A549 (cell line): ENCODE results near the gene CFAP65. TPM values are rescaled to one million over a fixed set of nuclear protein-coding genes. Genes with fewer than 3 reads are reported as not detected.

Source experiments
- ATAC-seq, 2 experiments: fragments of 200-7000 bp in 1 of 2; fragments of >200 bp in 1 of 2; cut with Nextera tagmentation in 1 of 2; cut with Tn5 transposase in 1 of 2; 3 replicates each; pipeline versions ENCODE4 v1.8.0 to v1.9.1; 2018 to 2020; ENCODE audit warnings: mild to moderate bottlenecking in 1 of 2, moderate library complexity in 1 of 2
- CTCF ChIA-PET: fragments of 300-600 bp; sonication (Branson Sonifier 250); formaldehyde crosslinking; extraction: SDS; loops from one replicate; lab custom pipeline; 2021; ENCODE audit warnings: antibody characterized with exemption, inconsistent platforms; lab: Yijun Ruan, JAX
- POLR2A ChIA-PET: fragments of 350-600 bp; formaldehyde crosslinking; extraction: SDS; loops from one replicate; lab custom pipeline; 2021; ENCODE audit warnings: antibody characterized with exemption, inconsistent platforms; lab: Yijun Ruan, JAX
- DNase-seq, 2 experiments: peaks; one replicate each; pipeline versions ENCODE4 v3.0.0 to v3.0.0-alpha.2; 2011 to 2016; ENCODE audit warnings: low read depth in 1 of 2, low spot score in 1 of 2
- FAIRE-seq: peaks from 2 replicates; lab custom pipeline; 2011; peaks lifted over from hg19 to GRCh38; lab: Jason Lieb, UNC
- H3K27ac ChIP-seq, 2 experiments: fragments of >200 bp; sonication (Bioruptor Twin); formaldehyde crosslinking; 3 replicates each; pipeline ENCODE4 v1.5.1; 2016 to 2017
- H3K4me1 ChIP-seq: fragments of >200 bp; sonication (Bioruptor Twin); formaldehyde crosslinking; 3 replicates; pipeline ENCODE4 v1.6.1; 2016
- H3K4me2 ChIP-seq: fragments of >200 bp; sonication (Bioruptor Twin); formaldehyde crosslinking; 3 replicates; pipeline ENCODE4 v1.6.1; 2016
- H3K4me3 ChIP-seq: fragments of >200 bp; sonication (Bioruptor Twin); formaldehyde crosslinking; 3 replicates; pipeline ENCODE4 v1.5.1; 2016
- H3K9me3 ChIP-seq: fragments of >200 bp; sonication (Bioruptor Twin); formaldehyde crosslinking; 3 replicates; pipeline ENCODE4 v1.6.1; 2016
- CEBPB ChIP-seq, 2 experiments: fragments of >200 bp in 1 of 2; sonication (Bioruptor Twin) in 1 of 2; formaldehyde crosslinking in 1 of 2; IDR thresholded peaks; 2 replicates each; pipeline ENCODE4 v1.6.1; 2012 to 2016
- CTCF ChIP-seq: fragments of >200 bp; sonication (Bioruptor Twin); formaldehyde crosslinking; IDR thresholded peaks from 3 replicates; pipeline ENCODE4 v1.5.1; 2016
- HMGXB4 ChIP-seq: fragments of 250-450 bp; sonication (Bioruptor Pico); IDR thresholded peaks from 2 replicates; pipeline ENCODE4 v1.5.0; 2021; ENCODE audit warnings: mild to moderate bottlenecking, moderate library complexity, borderline replicate concordance
- RAD21 ChIP-seq, 2 experiments: fragments of >200 bp in 1 of 2; sonication (Bioruptor Twin) in 1 of 2; formaldehyde crosslinking in 1 of 2; IDR thresholded peaks in 1 of 2; conservative IDR thresholded peaks in 1 of 2; 2 replicates in 1 of 2; 3 replicates in 1 of 2; pipeline ENCODE4 v1.6.1; 2012 to 2018; ENCODE audit warnings: inconsistent platforms in 1 of 2
- RARB ChIP-seq: fragments of 250-450 bp; sonication (Bioruptor Pico); IDR thresholded peaks from 2 replicates; pipeline ENCODE4 v1.8.0; 2021; ENCODE audit warnings: mild to moderate bottlenecking, moderate library complexity
- SMC3 ChIP-seq: fragments of >200 bp; sonication (Bioruptor Twin); formaldehyde crosslinking; IDR thresholded peaks from 3 replicates; pipeline ENCODE4 v1.6.1; 2018; ENCODE audit warnings: inconsistent platforms
- whole genome bisulfite sequencing: methylation state at CpG from one replicate; pipeline ENCODE4 v1.1.6; 2017; ENCODE audit errors: missing lambda C conversion rate; 5-methylcytosine and 5-hydroxymethylcytosine counted together
- polyA plus RNA-seq, 4 experiments: library from polyadenylated mRNA; depleted of rRNA in 3 of 4; stranded (reverse); fragments of >200 nt; fragmentation: RNase III in 1 of 4; extraction: RNeasy Plus Mini Kit Qiagen cat#74134 plus additional on column Dnase treatment in 1 of 4; gene quantifications; 2 replicates in 3 of 4; 3 replicates in 1 of 4; pipeline ENCODE4 v1.2.3, GENCODE V29; 2011 to 2017
- TF ChIP-seq, protein P1 (sequence below): IDR thresholded peaks from 2 replicates; pipeline ENCODE4 v1.6.1; 2012
- TF ChIP-seq, protein P2 (sequence below): fragments of 200-600 bp; sonication (generic); IDR thresholded peaks from 2 replicates; pipeline ENCODE4 v1.6.1; 2016; ENCODE audit warnings: antibody characterized with exemption, mild to moderate bottlenecking, moderate library complexity

CFAP65 gene
- polyA plus RNA-seq, 2 of the 4 experiments (the other 2 are of a cell fraction), result 0.12 to 0.14 TPM

GRCh38 chr2:218980735-218981389, 60.5 kb downstream of the CFAP65 start:
- WGBS, result 47% methylated on average over 22 of the region's 26 CpGs
- no peak for TF ChIP-seq RARB (CRISPR knock-in tag)
- POLR2A ChIA-PET, result interaction anchor here (1.0 to 1.3 kb wide), 2 partner anchors 17 to 21 kb away, joined by 5 to 8 read pairs; partner anchors contain the start of gene CDK5R2
- no peak for DNase-seq
- no peak overlapping the region; the same call in 2 of the 3 replicates for H3K4me3 ChIP-seq
- peaks cover 19% of the 10 kb centered on the region for H3K4me1 ChIP-seq
- CTCF ChIA-PET, result interaction anchor here (0.6 to 10.2 kb wide), 66 partner anchors 9 to 653 kb away, joined by 3 to 140 read pairs (median 4); partner anchors contain the start of genes CDK5R2, CFAP65, NHEJ1 and SLC23A3
- ATAC-seq, result peak; percentile 9 to 35; a peak in 4 of 6 replicates
- H3K4me2 ChIP-seq, result peak overlapping the region; percentile 64
- H3K27ac ChIP-seq, result no peak overlapping the region
- FAIRE-seq, result no peak
- no peaks in the 10 kb centered on the region for H3K9me3 ChIP-seq

GRCh38 chr2:218979846-218980734, 61.2 kb downstream of the CFAP65 start:
- Histone ChIP-seq H3K4me2 (peak overlapping the region; percentile 64), H3K4me3 (peak overlapping the region; percentile 16), H3K4me1 (peaks cover 18% of the 10 kb centered on the region), H3K9me3 (no peaks in the 10 kb centered on the region), H3K27ac (peak overlapping the region; percentile 26 to 75; a peak in 4 of 6 replicates)
- DNase-seq (peak; percentile 79 to 89), ATAC-seq (peak; percentile 87 to 96), FAIRE-seq (no peak)
- POLR2A ChIA-PET, result interaction anchor here (0.8 to 1.3 kb wide), 3 partner anchors 17 to 71 kb away, joined by 3 to 8 read pairs (median 5); partner anchors contain the start of gene CDK5R2
- CTCF ChIA-PET, result interaction anchor here (0.6 to 10.2 kb wide), 62 partner anchors 9 to 652 kb away, joined by 3 to 140 read pairs (median 4); partner anchors contain the start of genes CDK5R2, CFAP65, NHEJ1 and SLC23A3
- 8% methylated on average over 11 of the region's 39 CpGs for WGBS
- TF ChIP-seq, protein P1, sequence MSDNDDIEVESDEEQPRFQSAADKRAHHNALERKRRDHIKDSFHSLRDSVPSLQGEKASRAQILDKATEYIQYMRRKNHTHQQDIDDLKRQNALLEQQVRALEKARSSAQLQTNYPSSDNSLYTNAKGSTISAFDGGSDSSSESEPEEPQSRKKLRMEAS, result no peak
- no peak for TF ChIP-seq HMGXB4 (CRISPR knock-in tag)
- peak; percentile 97 for TF ChIP-seq CTCF
- peak; percentile 73 to 76 for TF ChIP-seq RAD21 (conservative IDR thresholded peaks at IDR 0.05 in 1 of 2, IDR thresholded peaks at IDR 0.05 in 1 of 2)
- TF ChIP-seq, protein P2, sequence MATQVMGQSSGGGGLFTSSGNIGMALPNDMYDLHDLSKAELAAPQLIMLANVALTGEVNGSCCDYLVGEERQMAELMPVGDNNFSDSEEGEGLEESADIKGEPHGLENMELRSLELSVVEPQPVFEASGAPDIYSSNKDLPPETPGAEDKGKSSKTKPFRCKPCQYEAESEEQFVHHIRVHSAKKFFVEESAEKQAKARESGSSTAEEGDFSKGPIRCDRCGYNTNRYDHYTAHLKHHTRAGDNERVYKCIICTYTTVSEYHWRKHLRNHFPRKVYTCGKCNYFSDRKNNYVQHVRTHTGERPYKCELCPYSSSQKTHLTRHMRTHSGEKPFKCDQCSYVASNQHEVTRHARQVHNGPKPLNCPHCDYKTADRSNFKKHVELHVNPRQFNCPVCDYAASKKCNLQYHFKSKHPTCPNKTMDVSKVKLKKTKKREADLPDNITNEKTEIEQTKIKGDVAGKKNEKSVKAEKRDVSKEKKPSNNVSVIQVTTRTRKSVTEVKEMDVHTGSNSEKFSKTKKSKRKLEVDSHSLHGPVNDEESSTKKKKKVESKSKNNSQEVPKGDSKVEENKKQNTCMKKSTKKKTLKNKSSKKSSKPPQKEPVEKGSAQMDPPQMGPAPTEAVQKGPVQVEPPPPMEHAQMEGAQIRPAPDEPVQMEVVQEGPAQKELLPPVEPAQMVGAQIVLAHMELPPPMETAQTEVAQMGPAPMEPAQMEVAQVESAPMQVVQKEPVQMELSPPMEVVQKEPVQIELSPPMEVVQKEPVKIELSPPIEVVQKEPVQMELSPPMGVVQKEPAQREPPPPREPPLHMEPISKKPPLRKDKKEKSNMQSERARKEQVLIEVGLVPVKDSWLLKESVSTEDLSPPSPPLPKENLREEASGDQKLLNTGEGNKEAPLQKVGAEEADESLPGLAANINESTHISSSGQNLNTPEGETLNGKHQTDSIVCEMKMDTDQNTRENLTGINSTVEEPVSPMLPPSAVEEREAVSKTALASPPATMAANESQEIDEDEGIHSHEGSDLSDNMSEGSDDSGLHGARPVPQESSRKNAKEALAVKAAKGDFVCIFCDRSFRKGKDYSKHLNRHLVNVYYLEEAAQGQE, result no peak
- no peak for TF ChIP-seq CEBPB (IDR thresholded peaks at IDR 0.05)
- peak; percentile 75 for TF ChIP-seq SMC3
